ENCODE measurements around the gene C2orf76. TPM values are rescaled to one million over a fixed set of nuclear protein-coding genes. Genes with fewer than 3 reads are reported as not detected.

C2orf76 gene
- total and polyA plus RNA-seq, 10 of the 15 experiments (the other 5 are each of a cell fraction or from before 2014, with no cell fraction given): 14.0 to 46.1 (median 25.4) TPM

DNA sequence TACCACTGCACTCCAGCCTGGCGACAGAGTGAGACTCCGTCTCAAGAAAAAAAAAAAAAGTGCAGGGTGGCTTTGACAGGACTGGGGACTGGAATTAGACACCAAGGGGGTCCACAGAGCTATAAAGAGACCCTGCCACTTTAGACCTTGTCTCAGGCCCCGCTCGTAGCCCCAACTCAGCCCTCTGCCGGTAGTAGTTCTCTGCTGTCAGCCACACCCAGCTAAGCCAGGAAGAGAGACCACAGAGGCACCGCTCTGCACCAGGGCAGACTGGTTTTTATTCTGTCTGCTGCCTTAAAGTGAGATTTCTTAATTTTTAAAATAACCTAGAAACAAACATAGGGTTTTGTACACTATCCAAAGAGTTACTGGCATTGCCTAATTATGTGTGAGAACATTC lies 77.0 kb downstream of the C2orf76 start (continued):
- TF ChIP-seq, protein P1, sequence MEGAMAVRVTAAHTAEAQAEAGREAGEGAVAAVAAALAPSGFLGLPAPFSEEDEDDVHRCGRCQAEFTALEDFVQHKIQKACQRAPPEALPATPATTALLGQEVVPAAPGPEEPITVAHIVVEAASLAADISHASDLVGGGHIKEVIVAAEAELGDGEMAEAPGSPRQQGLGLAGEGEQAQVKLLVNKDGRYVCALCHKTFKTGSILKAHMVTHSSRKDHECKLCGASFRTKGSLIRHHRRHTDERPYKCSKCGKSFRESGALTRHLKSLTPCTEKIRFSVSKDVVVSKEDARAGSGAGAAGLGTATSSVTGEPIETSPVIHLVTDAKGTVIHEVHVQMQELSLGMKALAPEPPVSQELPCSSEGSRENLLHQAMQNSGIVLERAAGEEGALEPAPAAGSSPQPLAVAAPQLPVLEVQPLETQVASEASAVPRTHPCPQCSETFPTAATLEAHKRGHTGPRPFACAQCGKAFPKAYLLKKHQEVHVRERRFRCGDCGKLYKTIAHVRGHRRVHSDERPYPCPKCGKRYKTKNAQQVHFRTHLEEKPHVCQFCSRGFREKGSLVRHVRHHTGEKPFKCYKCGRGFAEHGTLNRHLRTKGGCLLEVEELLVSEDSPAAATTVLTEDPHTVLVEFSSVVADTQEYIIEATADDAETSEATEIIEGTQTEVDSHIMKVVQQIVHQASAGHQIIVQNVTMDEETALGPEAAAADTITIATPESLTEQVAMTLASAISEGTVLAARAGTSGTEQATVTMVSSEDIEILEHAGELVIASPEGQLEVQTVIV (IDR thresholded peaks at IDR 0.05; ENCODE audit: borderline replicate concordance, partially characterized antibody): no peak
- TF ChIP-seq MYC (IDR thresholded peaks at IDR 0.05; ENCODE audit: insufficient read depth, insufficient read length, insufficient replicate concordance, low read length, severe bottlenecking) (no peak), LARP7 (IDR thresholded peaks at IDR 0.05) (no peak), YBX1 (IDR thresholded peaks at IDR 0.05) (no peak)
- TF ChIP-seq, protein P2, sequence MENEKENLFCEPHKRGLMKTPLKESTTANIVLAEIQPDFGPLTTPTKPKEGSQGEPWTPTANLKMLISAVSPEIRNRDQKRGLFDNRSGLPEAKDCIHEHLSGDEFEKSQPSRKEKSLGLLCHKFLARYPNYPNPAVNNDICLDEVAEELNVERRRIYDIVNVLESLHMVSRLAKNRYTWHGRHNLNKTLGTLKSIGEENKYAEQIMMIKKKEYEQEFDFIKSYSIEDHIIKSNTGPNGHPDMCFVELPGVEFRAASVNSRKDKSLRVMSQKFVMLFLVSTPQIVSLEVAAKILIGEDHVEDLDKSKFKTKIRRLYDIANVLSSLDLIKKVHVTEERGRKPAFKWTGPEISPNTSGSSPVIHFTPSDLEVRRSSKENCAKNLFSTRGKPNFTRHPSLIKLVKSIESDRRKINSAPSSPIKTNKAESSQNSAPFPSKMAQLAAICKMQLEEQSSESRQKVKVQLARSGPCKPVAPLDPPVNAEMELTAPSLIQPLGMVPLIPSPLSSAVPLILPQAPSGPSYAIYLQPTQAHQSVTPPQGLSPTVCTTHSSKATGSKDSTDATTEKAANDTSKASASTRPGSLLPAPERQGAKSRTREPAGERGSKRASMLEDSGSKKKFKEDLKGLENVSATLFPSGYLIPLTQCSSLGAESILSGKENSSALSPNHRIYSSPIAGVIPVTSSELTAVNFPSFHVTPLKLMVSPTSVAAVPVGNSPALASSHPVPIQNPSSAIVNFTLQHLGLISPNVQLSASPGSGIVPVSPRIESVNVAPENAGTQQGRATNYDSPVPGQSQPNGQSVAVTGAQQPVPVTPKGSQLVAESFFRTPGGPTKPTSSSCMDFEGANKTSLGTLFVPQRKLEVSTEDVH (IDR thresholded peaks at IDR 0.05; ENCODE audit: low read depth, partially characterized antibody): no peak
- TF ChIP-seq, protein P3, sequence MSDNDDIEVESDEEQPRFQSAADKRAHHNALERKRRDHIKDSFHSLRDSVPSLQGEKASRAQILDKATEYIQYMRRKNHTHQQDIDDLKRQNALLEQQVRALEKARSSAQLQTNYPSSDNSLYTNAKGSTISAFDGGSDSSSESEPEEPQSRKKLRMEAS (IDR thresholded peaks at IDR 0.05; ENCODE audit: low read depth, low read length): no peak

DNA sequence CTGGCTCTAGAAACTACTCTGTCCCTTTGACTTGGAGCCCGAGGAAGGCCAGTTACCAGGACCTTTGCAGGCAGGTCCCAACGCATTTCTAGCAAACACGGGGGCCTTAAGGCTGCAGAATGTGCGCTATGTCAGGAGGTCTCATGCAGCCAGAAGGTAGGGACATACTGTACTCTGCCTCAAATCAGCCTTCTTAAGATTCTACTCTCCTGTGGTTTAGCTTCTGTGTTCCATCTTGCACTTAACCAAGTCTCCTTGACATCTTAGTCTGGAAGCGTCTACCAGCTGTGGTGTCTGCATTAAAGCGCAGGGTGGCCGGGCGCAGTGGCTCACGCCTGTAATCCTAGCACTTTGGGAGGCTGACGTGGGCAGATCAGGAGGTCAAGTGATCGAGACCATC lies 77.5 kb downstream of the C2orf76 start:
- DNase-seq (ENCODE audit: low read depth, low spot score): no peak
- no peak overlapping the region for H3K9ac ChIP-seq (ENCODE audit: control insufficient read depth, insufficient read depth, low read length)
- ChIA-PET POLR2A (no interaction called here), RAD21 (ENCODE audit: unreplicated experiment) (no interaction called here), SMC1A (ENCODE audit: uncharacterized antibody, unreplicated experiment) (no interaction called here), CTCF (no interaction called here)
- 67% methylated on average over 11 of the region's 11 CpGs for WGBS (ENCODE audit: insufficient coverage, insufficient replicate concordance, low lambda C conversion rate, missing lambda C conversion rate)
- no peak overlapping the region for H3K4me3 ChIP-seq
- intact Hi-C loops (cut with micrococcal nuclease; ENCODE audit: unreplicated experiment) (no loop called here), in situ Hi-C loops (cut with MboI) (no loop called here)
- H3K4me1 ChIP-seq (ENCODE audit: control insufficient read depth, insufficient read depth, low read length): no peaks in the 10 kb centered on the region
- no peak for ATAC-seq
- no peak overlapping the region for H3K4me2 ChIP-seq (ENCODE audit: control insufficient read depth, insufficient read depth)
- FAIRE-seq: no peak
- H2AFZ ChIP-seq (ENCODE audit: control insufficient read depth, low read depth, low read length): no peak overlapping the region
- H3K27me3 ChIP-seq (replicated peaks in 1 of 2; ENCODE audit: control insufficient read depth in 2 of 2, insufficient read depth in 2 of 2, low read length in 1 of 2): no peaks in the 10 kb centered on the region
- H4K20me1 ChIP-seq (ENCODE audit: control insufficient read depth, insufficient read depth): no peaks in the 10 kb centered on the region
- H3K9me3 ChIP-seq (replicated peaks; ENCODE audit: control insufficient read depth, insufficient read depth, low read length): no peaks in the 10 kb centered on the region
- H3K79me2 ChIP-seq (ENCODE audit: control insufficient read depth, insufficient read depth, low read length): no peaks in the 10 kb centered on the region
- no TSS peak for BruUV-seq (replicated peaks)
- TF ChIP-seq, protein P4, sequence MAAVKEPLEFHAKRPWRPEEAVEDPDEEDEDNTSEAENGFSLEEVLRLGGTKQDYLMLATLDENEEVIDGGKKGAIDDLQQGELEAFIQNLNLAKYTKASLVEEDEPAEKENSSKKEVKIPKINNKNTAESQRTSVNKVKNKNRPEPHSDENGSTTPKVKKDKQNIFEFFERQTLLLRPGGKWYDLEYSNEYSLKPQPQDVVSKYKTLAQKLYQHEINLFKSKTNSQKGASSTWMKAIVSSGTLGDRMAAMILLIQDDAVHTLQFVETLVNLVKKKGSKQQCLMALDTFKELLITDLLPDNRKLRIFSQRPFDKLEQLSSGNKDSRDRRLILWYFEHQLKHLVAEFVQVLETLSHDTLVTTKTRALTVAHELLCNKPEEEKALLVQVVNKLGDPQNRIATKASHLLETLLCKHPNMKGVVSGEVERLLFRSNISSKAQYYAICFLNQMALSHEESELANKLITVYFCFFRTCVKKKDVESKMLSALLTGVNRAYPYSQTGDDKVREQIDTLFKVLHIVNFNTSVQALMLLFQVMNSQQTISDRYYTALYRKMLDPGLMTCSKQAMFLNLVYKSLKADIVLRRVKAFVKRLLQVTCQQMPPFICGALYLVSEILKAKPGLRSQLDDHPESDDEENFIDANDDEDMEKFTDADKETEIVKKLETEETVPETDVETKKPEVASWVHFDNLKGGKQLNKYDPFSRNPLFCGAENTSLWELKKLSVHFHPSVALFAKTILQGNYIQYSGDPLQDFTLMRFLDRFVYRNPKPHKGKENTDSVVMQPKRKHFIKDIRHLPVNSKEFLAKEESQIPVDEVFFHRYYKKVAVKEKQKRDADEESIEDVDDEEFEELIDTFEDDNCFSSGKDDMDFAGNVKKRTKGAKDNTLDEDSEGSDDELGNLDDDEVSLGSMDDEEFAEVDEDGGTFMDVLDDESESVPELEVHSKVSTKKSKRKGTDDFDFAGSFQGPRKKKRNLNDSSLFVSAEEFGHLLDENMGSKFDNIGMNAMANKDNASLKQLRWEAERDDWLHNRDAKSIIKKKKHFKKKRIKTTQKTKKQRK (IDR thresholded peaks at IDR 0.05; ENCODE audit: low read depth, low read length): no peak
- no peak for TF ChIP-seq NR2C2 (IDR thresholded peaks at IDR 0.05; ENCODE audit: borderline replicate concordance, control insufficient read depth, insufficient read length, low read depth)
- no peaks in the 10 kb centered on the region for H3K36me3 ChIP-seq (ENCODE audit: control insufficient read depth in 2 of 2, insufficient read depth in 2 of 2, low read length in 1 of 2)
- no peak overlapping the region for H3K27ac ChIP-seq (ENCODE audit: control insufficient read depth, insufficient read depth)

Data from GM12878 (cell line).